ENCODE data around the gene DHX9. TPM values are rescaled to one million over a fixed set of nuclear protein-coding genes. Genes with fewer than 3 reads are reported as not detected.

Gene DHX9
- total and polyA plus RNA-seq, 2 experiments from 2014 or later = 151 to 262 TPM

DNA sequence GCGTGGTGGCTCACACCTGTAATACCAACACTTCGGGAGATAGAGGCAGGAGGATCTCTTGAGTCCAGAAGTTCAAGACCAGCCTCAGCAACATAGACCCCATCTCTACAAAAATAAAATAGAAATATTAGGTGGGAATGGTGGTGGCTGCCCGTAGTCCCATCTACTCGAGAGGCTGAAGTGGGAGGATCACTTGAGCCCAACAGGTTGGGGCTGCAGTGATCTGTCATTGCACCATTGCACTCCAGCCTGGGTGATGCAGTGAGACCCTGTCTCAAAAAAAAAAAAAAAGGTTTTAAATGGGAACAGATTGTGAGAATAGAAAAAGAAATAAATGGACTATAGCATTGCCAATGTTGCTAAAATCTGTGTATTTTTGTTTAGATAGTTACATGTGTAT, 11.2 kb downstream of the DHX9 start:
- H2AFZ ChIP-seq = no peak overlapping the region
- Mint-ChIP-seq H3K4me3 (no peak overlapping the region), H3K27ac (no peak overlapping the region), H3K27me3 (ENCODE audit: insufficient read depth, low read depth, poor library complexity) (peaks cover 3% of the 10 kb centered on the region), H3K4me1 (peaks cover 19% of the 10 kb centered on the region), H3K36me3 (ENCODE audit: low read depth) (peaks cover 99% of the 10 kb centered on the region), H3K9me3 (no peaks in the 10 kb centered on the region)
- no peak for ATAC-seq
- H4K20me1 ChIP-seq (replicated peaks; ENCODE audit: insufficient read depth) = peaks cover 62% of the 10 kb centered on the region
- no peaks in the 10 kb centered on the region; the same call in 1 of the 2 replicates for H3K4me1 ChIP-seq (ENCODE audit: insufficient read depth)
- no peak overlapping the region for H3K4me2 ChIP-seq
- peaks cover 96% of the 10 kb centered on the region for H3K36me3 ChIP-seq (ENCODE audit: insufficient read depth)
- no peaks in the 10 kb centered on the region for H3K27me3 ChIP-seq (ENCODE audit: insufficient read depth)
- peaks cover 98% of the 10 kb centered on the region for H3K79me2 ChIP-seq (replicated peaks; ENCODE audit: insufficient read depth)
- H3K9me2 ChIP-seq (ENCODE audit: insufficient read depth) = no peaks in the 10 kb centered on the region
- TF ChIP-seq POLR2AphosphoS5 (IDR thresholded peaks at IDR 0.05; ENCODE audit: low read depth) (no peak), STAT1 (IDR thresholded peaks at IDR 0.05; ENCODE audit: unreplicated experiment) (no peak), ZNF331 (CRISPR knock-in tag; IDR thresholded peaks at IDR 0.05; ENCODE audit: low read depth) (no peak)
- no peak overlapping the region for H3K27ac ChIP-seq (ENCODE audit: low read depth)
- no peaks in the 10 kb centered on the region; the same call in 1 of the 2 replicates for H3F3A ChIP-seq (replicated peaks; ENCODE audit: low read depth)
- no peak overlapping the region for H3K4me3 ChIP-seq
- no peak for DNase-seq (ENCODE audit: low spot score)

DNA sequence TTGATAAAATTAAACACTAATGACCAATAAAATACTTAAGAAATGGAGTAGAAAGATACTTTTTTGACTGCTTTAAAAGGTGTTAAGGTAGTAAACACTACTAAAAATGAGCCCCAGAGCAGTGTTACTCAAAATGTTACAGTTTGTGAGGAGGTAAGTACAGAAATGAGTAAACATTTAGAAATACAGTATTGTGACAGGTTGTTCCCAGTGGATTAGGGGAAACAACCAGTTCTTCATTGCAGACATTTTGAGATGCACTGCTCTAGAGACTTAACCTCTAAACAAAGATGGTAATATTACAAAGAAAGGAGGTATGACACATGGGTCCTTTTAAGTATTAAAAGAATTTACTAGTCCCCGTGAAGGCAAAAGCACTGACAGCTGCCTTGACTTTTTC, 12.7 kb downstream of the DHX9 start:
- H3K4me1 Mint-ChIP-seq = peaks cover 9% of the 10 kb centered on the region
- no peak for ATAC-seq

DNA sequence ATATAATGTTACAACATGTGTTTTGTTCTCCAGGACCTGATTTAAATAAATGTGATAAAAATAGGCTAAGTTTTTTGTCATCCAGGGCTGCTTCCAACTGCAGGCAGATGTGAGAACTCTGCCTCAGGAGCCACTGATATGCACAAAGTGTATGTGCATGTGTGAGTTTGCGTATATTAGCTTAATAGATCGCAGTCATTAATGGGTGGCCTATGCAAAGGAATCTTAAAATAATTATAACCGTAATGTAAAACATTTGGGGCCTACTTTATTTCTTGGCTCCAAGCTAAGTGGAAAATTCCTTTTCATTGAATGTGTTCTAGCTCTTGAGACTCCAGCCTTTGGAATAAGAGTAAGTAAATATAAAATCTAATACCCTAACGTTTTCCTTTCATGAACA, 16.8 kb downstream of the DHX9 start:
- Mint-ChIP-seq H3K27ac (peak overlapping the region; percentile 72; the same call in 1 of the 2 replicates), H3K9me3 (no peaks in the 10 kb centered on the region)
- TF ChIP-seq ZNF331 (CRISPR knock-in tag; IDR thresholded peaks at IDR 0.05; ENCODE audit: low read depth) (no peak), ZNF114 (CRISPR knock-in tag; IDR thresholded peaks at IDR 0.05) (no peak)
- TF ChIP-seq, protein P1, sequence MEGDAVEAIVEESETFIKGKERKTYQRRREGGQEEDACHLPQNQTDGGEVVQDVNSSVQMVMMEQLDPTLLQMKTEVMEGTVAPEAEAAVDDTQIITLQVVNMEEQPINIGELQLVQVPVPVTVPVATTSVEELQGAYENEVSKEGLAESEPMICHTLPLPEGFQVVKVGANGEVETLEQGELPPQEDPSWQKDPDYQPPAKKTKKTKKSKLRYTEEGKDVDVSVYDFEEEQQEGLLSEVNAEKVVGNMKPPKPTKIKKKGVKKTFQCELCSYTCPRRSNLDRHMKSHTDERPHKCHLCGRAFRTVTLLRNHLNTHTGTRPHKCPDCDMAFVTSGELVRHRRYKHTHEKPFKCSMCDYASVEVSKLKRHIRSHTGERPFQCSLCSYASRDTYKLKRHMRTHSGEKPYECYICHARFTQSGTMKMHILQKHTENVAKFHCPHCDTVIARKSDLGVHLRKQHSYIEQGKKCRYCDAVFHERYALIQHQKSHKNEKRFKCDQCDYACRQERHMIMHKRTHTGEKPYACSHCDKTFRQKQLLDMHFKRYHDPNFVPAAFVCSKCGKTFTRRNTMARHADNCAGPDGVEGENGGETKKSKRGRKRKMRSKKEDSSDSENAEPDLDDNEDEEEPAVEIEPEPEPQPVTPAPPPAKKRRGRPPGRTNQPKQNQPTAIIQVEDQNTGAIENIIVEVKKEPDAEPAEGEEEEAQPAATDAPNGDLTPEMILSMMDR (conservative IDR thresholded peaks at IDR 0.05; ENCODE audit: low read depth in 2 of 2) = no peak

More for the DNA sequence above, 12.7 kb downstream of the DHX9 start:
- Histone ChIP-seq H3K79me2 (replicated peaks; ENCODE audit: insufficient read depth) (peaks cover 97% of the 10 kb centered on the region), H3K4me1 (ENCODE audit: insufficient read depth) (no peaks in the 10 kb centered on the region), H3K27ac (ENCODE audit: low read depth) (no peak overlapping the region), H3K9me2 (ENCODE audit: insufficient read depth) (no peaks in the 10 kb centered on the region), H3K4me3 (no peak overlapping the region), H3K4me2 (no peak overlapping the region), H4K20me1 (replicated peaks; ENCODE audit: insufficient read depth) (peaks cover 59% of the 10 kb centered on the region), H3F3A (replicated peaks; ENCODE audit: low read depth) (no peaks in the 10 kb centered on the region; the same call in 1 of the 2 replicates), H2AFZ (no peak overlapping the region), H3K27me3 (ENCODE audit: insufficient read depth) (no peaks in the 10 kb centered on the region), H3K36me3 (ENCODE audit: insufficient read depth) (peaks cover 99% of the 10 kb centered on the region)
- H3K27me3 Mint-ChIP-seq (ENCODE audit: insufficient read depth, low read depth, poor library complexity) = no peaks in the 10 kb centered on the region
- TF ChIP-seq ZNF114 (CRISPR knock-in tag; IDR thresholded peaks at IDR 0.05) (no peak), EZH2 (IDR thresholded peaks at IDR 0.05; ENCODE audit: low read depth, unreplicated experiment) (no peak)
- TF ChIP-seq, protein P1 (conservative IDR thresholded peaks at IDR 0.05; ENCODE audit: low read depth in 2 of 2) = no peak
- H3K27ac Mint-ChIP-seq = no peak overlapping the region
- peaks cover 99% of the 10 kb centered on the region for H3K36me3 Mint-ChIP-seq (ENCODE audit: low read depth)
- H3K9me3 Mint-ChIP-seq = no peaks in the 10 kb centered on the region
- no peak overlapping the region for H3K4me3 Mint-ChIP-seq
- no peak for DNase-seq (ENCODE audit: low spot score)

More for the DNA sequence above, 16.8 kb downstream of the DHX9 start:
- Histone ChIP-seq H3K4me3 (no peak overlapping the region), H3K9me2 (ENCODE audit: insufficient read depth) (no peaks in the 10 kb centered on the region), H3K27ac (ENCODE audit: low read depth) (0 out of 2 replicates have a peak overlapping the region, but pooled peaks have one; percentile 28), H2AFZ (no peak overlapping the region), H3K4me1 (ENCODE audit: insufficient read depth) (no peaks in the 10 kb centered on the region), H3K27me3 (ENCODE audit: insufficient read depth) (no peaks in the 10 kb centered on the region), H3K4me2 (no peak overlapping the region), H3F3A (replicated peaks; ENCODE audit: low read depth) (peaks cover 8% of the 10 kb centered on the region; the same call in 1 of the 2 replicates), H4K20me1 (replicated peaks; ENCODE audit: insufficient read depth) (peaks cover 41% of the 10 kb centered on the region), H3K36me3 (ENCODE audit: insufficient read depth) (peaks cover 100% of the 10 kb centered on the region), H3K79me2 (replicated peaks; ENCODE audit: insufficient read depth) (peaks cover 95% of the 10 kb centered on the region)
- Mint-ChIP-seq H3K4me1 (no peaks in the 10 kb centered on the region), H3K27me3 (ENCODE audit: insufficient read depth, low read depth, poor library complexity) (no peaks in the 10 kb centered on the region), H3K4me3 (no peak overlapping the region), H3K36me3 (ENCODE audit: low read depth) (peaks cover 100% of the 10 kb centered on the region)
- ATAC-seq (no peak), DNase-seq (ENCODE audit: low spot score) (no peak)
